Measurements from ENCODE around the gene SLC25A42.
"Not testable (repeated sequence)": the region's sequence is repeated elsewhere in the genome, so short reads cannot be mapped to it uniquely, and the experiment has no call there.

Gene SLC25A42

GRCh38 chr19:19071897-19072296 is 8.1 kb downstream of the SLC25A42 start:
- DNase-seq: no peak

- no peak for DNase-seq
Measured at GRCh38 chr19:19074196-19074882, 10.5 kb downstream of the SLC25A42 start.

GRCh38 chr19:19075126-19075525 is 11.3 kb downstream of the SLC25A42 start:
- DNase-seq: no peak

- no peak for DNase-seq
Measured at GRCh38 chr19:19076476-19076875, 12.7 kb downstream of the SLC25A42 start.

- DNase-seq: no peak
Measured at GRCh38 chr19:19077103-19077502, 13.3 kb downstream of the SLC25A42 start.

GRCh38 chr19:19078801-19079200 is 15.0 kb downstream of the SLC25A42 start:
- no peak for DNase-seq

- no peak for DNase-seq
Measured at GRCh38 chr19:19079571-19079970, 15.8 kb downstream of the SLC25A42 start.

- DNase-seq: no peak
Measured at GRCh38 chr19:19081642-19082151, 17.9 kb downstream of the SLC25A42 start.

GRCh38 chr19:19083413-19084178 is 19.8 kb downstream of the SLC25A42 start:
- no peak for DNase-seq

- no peak for DNase-seq
Measured at GRCh38 chr19:19087676-19088075, 23.9 kb downstream of the SLC25A42 start.

- DNase-seq: no peak
Measured at GRCh38 chr19:19094513-19094912, 30.7 kb downstream of the SLC25A42 start.

- DNase-seq: no peak
Measured at GRCh38 chr19:19095691-19096090, 31.9 kb downstream of the SLC25A42 start.

GRCh38 chr19:19096641-19097627 is 33.1 kb downstream of the SLC25A42 start:
- DNase-seq: no peak

GRCh38 chr19:19098084-19098702 is 34.4 kb downstream of the SLC25A42 start:
- no peak for DNase-seq

- DNase-seq: no peak
Measured at GRCh38 chr19:19098703-19099632, 35.2 kb downstream of the SLC25A42 start.

- DNase-seq: no peak
Measured at GRCh38 chr19:19101540-19101939, 37.7 kb downstream of the SLC25A42 start.

- not testable (repeated sequence) for DNase-seq
Measured at GRCh38 chr19:19102566-19102965, 38.8 kb downstream of the SLC25A42 start.

GRCh38 chr19:19103167-19103566 is 39.4 kb downstream of the SLC25A42 start:
- no peak for DNase-seq

GRCh38 chr19:19105365-19106055 is 41.7 kb downstream of the SLC25A42 start:
- peak; percentile 4 for DNase-seq

- DNase-seq: no peak
Measured at GRCh38 chr19:19106056-19106551, 42.3 kb downstream of the SLC25A42 start.

All from hematopoietic multipotent progenitor cell treated with erythropoietin and hydrocortisone succinate and interleukin-3 and kit ligand, for 8 days (in vitro differentiated cells).